Astrocyte (in vitro differentiated cells and primary cell): ENCODE results near the gene SAMD4A. TPM values are rescaled to one million over a fixed set of nuclear protein-coding genes. Genes with fewer than 3 reads are reported as not detected.

Experiments used
- DNase-seq: peaks from one replicate; pipeline ENCODE4 v3.0.0-alpha.2; 2010; ENCODE audit warnings: low read depth
- FAIRE-seq: peaks from 2 replicates; lab custom pipeline; 2011; peaks lifted over from hg19 to GRCh38; lab: Jason Lieb, UNC
- H2AFZ ChIP-seq: 2 replicates; pipeline ENCODE4 v1.6.0; 2012; ENCODE audit warnings: low read depth, low read length, inconsistent platforms
- H3K27ac ChIP-seq: 2 replicates; pipeline ENCODE4 v1.5.1; 2011; ENCODE audit warnings: low read depth, low read length, inconsistent platforms
- H3K27me3 ChIP-seq: 2 replicates; pipeline ENCODE4 v1.6.0; 2011; ENCODE audit warnings: low read length, inconsistent platforms; ENCODE audit not compliant: insufficient read depth
- H3K36me3 ChIP-seq: 2 replicates; pipeline ENCODE4 v1.5.1; 2011; ENCODE audit warnings: low read length, inconsistent platforms; ENCODE audit not compliant: insufficient read depth
- H3K4me1 ChIP-seq: 2 replicates; pipeline ENCODE4 v1.5.1; 2011; ENCODE audit warnings: low read length, inconsistent platforms; ENCODE audit not compliant: insufficient read depth
- H3K4me2 ChIP-seq: 2 replicates; pipeline ENCODE4 v1.6.0; 2012; ENCODE audit warnings: low read length, inconsistent platforms
- H3K4me3 ChIP-seq: 2 replicates; pipeline ENCODE4 v1.5.1; 2011; ENCODE audit warnings: low read depth, mild to moderate bottlenecking, low read length, inconsistent platforms; ENCODE audit not compliant: insufficient read depth
- H3K79me2 ChIP-seq: 2 replicates; pipeline ENCODE4 v1.6.0; 2012; ENCODE audit warnings: mild to moderate bottlenecking, low read length, inconsistent platforms; ENCODE audit not compliant: insufficient read depth
- H3K9ac ChIP-seq: 2 replicates; pipeline ENCODE4 v1.6.0; 2012; ENCODE audit warnings: mild to moderate bottlenecking, low read length, inconsistent platforms
- H3K9me3 ChIP-seq: 2 replicates; pipeline ENCODE4 v1.5.1; 2012; ENCODE audit warnings: low read depth, mild to moderate bottlenecking, low read length, inconsistent platforms; ENCODE audit not compliant: insufficient read depth
- H4K20me1 ChIP-seq: 2 replicates; pipeline ENCODE4 v1.6.0; 2012; ENCODE audit warnings: low read length, inconsistent platforms; ENCODE audit not compliant: insufficient read depth
- H3K27ac Mint-ChIP-seq: one replicate; pipeline ENCODE4 v1.8.0; 2021; ENCODE audit warnings: mild to moderate bottlenecking, mixed read lengths; ENCODE audit not compliant: unreplicated experiment
- H3K27me3 Mint-ChIP-seq: one replicate; pipeline ENCODE4 v1.8.0; 2021; ENCODE audit warnings: low read depth, mixed read lengths; ENCODE audit not compliant: unreplicated experiment
- H3K36me3 Mint-ChIP-seq: one replicate; pipeline ENCODE4 v1.8.0; 2021; ENCODE audit warnings: low read depth, mixed read lengths; ENCODE audit not compliant: unreplicated experiment
- H3K4me1 Mint-ChIP-seq: one replicate; pipeline ENCODE4 v1.8.0; 2021; ENCODE audit warnings: low read depth, mixed read lengths; ENCODE audit not compliant: unreplicated experiment
- H3K4me3 Mint-ChIP-seq: one replicate; pipeline ENCODE4 v1.8.0; 2021; ENCODE audit warnings: mild to moderate bottlenecking, moderate library complexity, mixed read lengths; ENCODE audit not compliant: unreplicated experiment
- H3K9me3 Mint-ChIP-seq: one replicate; pipeline ENCODE4 v1.8.0; 2021; ENCODE audit warnings: mild to moderate bottlenecking, mixed read lengths; ENCODE audit not compliant: unreplicated experiment
- CTCF ChIP-seq: IDR thresholded peaks from 2 replicates; pipeline ENCODE4 v1.5.1; 2011; ENCODE audit warnings: low read depth, mild to moderate bottlenecking, inconsistent platforms, low read length, moderate library complexity; ENCODE audit not compliant: insufficient read depth
- EZH2 ChIP-seq: IDR thresholded peaks from 2 replicates; pipeline ENCODE4 v1.6.1; 2012; ENCODE audit warnings: mild to moderate bottlenecking, low read length, inconsistent platforms; ENCODE audit not compliant: insufficient read depth
- total RNA-seq: library from RNA; stranded (reverse); gene quantifications from 2 replicates; pipeline ENCODE4 v1.2.1, GENCODE V29; 2021

SAMD4A gene
- total RNA-seq, 1 donor from 2014 or later = 68.2 TPM

DNA sequence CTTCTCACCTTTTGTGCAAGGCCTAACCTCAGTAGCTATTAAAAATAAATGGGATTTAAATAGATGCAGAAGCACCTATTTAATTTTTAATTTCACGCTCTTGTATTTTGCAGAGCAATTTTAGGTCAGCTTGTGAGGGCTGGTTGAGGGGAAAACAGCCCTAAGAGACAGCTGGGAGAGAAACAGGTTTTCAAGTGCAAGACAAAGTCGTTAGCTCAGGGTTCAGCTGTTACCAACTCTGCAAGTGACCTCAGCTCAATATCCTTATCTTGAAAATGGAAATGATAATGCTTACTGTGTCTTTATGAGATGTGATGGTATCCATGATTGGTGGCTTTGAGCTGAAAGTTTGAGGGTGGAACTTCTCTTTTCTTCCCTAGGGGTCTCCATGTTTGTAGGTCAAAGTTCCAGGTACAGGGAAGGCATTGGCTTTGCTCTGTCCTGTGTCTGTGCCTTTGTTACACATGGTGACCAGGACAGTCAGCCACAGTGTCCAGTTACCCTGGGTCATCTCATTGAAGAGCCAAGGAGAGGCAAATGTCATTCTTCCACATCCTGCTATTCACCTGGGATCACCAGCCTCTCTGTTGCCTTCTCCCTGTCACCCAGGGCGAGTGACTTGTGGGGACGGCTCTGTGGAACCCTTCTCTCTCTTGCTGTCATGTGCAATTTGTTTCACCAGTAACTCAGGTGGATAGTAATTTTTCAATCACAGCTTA, 100.3 kb downstream of the SAMD4A start:
- H2AFZ ChIP-seq = no peak overlapping the region
- H3K9me3 ChIP-seq = no peaks in the 10 kb centered on the region
- no peak overlapping the region for H3K9ac ChIP-seq
- no peak overlapping the region for H3K4me3 ChIP-seq
- no peak overlapping the region for H3K4me2 ChIP-seq
- no peaks in the 10 kb centered on the region for H3K27me3 Mint-ChIP-seq
- H3K9me3 Mint-ChIP-seq = no peaks in the 10 kb centered on the region
- peaks cover 27% of the 10 kb centered on the region for H3K79me2 ChIP-seq
- peak overlapping the region; percentile 60 for H3K4me3 Mint-ChIP-seq
- peaks cover 38% of the 10 kb centered on the region for H3K36me3 Mint-ChIP-seq
- peaks cover 22% of the 10 kb centered on the region for H3K4me1 ChIP-seq
- peaks cover 47% of the 10 kb centered on the region for H4K20me1 ChIP-seq
- no peak for DNase-seq
- H3K36me3 ChIP-seq = no peaks in the 10 kb centered on the region
- TF ChIP-seq CTCF (no peak), EZH2 (no peak)
- no peaks in the 10 kb centered on the region for H3K27me3 ChIP-seq
- H3K4me1 Mint-ChIP-seq = peaks cover 61% of the 10 kb centered on the region
- FAIRE-seq = no peak
- no peak overlapping the region for H3K27ac ChIP-seq
- H3K27ac Mint-ChIP-seq = no peak overlapping the region

DNA sequence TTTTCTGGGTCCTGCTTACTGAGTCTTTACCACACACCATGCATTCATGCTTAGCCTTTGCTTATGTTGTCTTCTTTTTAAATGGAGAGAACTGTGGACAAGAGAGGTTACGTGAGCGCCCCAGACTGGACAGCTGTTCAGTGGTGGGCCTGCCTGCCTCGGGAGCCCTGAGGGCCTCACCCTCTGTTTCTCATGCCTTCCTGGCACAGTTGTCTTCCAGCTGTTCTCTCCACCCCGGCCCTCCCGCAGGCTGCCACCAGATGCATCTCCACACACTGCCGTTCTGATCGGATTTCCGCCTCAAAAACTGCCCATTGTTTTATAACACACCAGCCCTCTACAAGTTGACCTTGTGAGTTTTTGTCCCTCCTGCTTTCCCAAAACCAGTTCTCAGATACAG, 100.8 kb downstream of the SAMD4A start:
- Histone ChIP-seq H3K36me3 (no peaks in the 10 kb centered on the region), H3K4me2 (no peak overlapping the region), H3K4me3 (no peak overlapping the region), H2AFZ (no peak overlapping the region), H3K9ac (no peak overlapping the region), H3K27ac (no peak overlapping the region), H3K27me3 (no peaks in the 10 kb centered on the region), H3K9me3 (no peaks in the 10 kb centered on the region), H3K4me1 (peaks cover 23% of the 10 kb centered on the region), H4K20me1 (peaks cover 42% of the 10 kb centered on the region), H3K79me2 (peaks cover 33% of the 10 kb centered on the region)
- FAIRE-seq = no peak
- no peaks in the 10 kb centered on the region for H3K27me3 Mint-ChIP-seq
- DNase-seq = no peak
- no peaks in the 10 kb centered on the region for H3K9me3 Mint-ChIP-seq
- peaks cover 36% of the 10 kb centered on the region for H3K36me3 Mint-ChIP-seq
- no peak overlapping the region for H3K4me3 Mint-ChIP-seq
- H3K27ac Mint-ChIP-seq = peak overlapping the region; percentile 75
- peaks cover 66% of the 10 kb centered on the region for H3K4me1 Mint-ChIP-seq
- no peak for TF ChIP-seq EZH2

DNA sequence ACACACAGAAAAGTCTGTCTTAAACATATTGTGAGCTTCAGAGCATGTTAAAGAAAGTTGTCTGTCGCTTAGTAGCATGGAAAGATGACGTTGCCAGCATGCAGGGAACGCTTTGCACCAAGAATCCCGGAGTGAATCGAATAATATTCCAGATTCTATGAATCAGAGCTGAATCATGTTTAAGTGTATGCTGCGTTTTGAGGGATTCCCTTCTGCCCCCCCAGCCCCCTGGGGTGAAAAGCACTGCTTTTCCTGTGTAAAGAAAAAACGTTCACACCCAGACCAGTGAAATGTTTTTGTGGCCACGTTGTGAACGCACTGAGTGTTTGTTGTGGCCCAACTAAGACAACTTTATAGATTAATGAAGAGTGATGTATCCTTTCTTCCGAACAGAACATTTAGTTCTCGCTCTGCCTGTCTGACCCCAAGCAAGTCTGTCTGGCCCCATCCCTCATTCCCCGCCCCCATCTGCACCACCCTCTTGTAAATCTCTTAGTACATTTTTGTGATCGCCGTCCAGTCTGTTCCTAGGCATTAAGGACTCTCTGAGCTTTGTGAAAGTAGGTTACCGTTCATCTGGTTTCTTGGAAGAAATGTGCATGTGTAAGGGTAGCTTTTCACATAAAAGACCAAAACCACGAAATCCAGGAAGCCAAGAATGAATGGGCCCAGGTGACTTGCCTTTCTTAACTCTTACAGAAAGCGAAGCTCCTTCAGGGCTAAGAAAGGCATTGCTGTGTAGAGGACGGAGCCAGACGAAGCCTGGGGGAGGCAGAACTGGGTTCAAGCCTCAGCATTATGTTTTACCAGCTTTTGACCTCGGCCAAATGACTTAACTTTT, 103.0 kb downstream of the SAMD4A start:
- Histone ChIP-seq H3K27ac (peak overlapping the region; percentile 70), H3K4me3 (peak overlapping the region; percentile 18), H4K20me1 (peaks cover 50% of the 10 kb centered on the region), H3K4me1 (peaks cover 35% of the 10 kb centered on the region), H3K4me2 (peak overlapping the region; percentile 74), H3K27me3 (no peaks in the 10 kb centered on the region), H3K36me3 (no peaks in the 10 kb centered on the region), H3K79me2 (peaks cover 48% of the 10 kb centered on the region), H3K9me3 (no peaks in the 10 kb centered on the region), H3K9ac (peak overlapping the region; percentile 65), H2AFZ (no peak overlapping the region)
- DNase-seq (peak; percentile 82), FAIRE-seq (no peak)
- no peak for TF ChIP-seq CTCF
- no peak for TF ChIP-seq EZH2
- Mint-ChIP-seq H3K4me3 (no peak overlapping the region), H3K36me3 (peaks cover 28% of the 10 kb centered on the region), H3K27ac (peak overlapping the region; percentile 44), H3K9me3 (no peaks in the 10 kb centered on the region), H3K27me3 (no peaks in the 10 kb centered on the region), H3K4me1 (peaks cover 70% of the 10 kb centered on the region)
